SJSA1 (cell line): ENCODE data around the gene LSAMP. TPM values are rescaled to one million over a fixed set of nuclear protein-coding genes. Genes with fewer than 3 reads are reported as not detected.

Source experiments
- DNase-seq, 2 experiments: peaks; one replicate each; pipeline ENCODE4 v3.0.0-alpha.2; 2015 to 2020; ENCODE audit warnings: low spot score in 2 of 2, low read depth in 1 of 2
- H3K27ac ChIP-seq: fragments of 250-450 bp; sonication (Bioruptor Pico); 2 replicates; pipeline ENCODE4 v1.5.1; 2020; ENCODE audit warnings: mild to moderate bottlenecking, moderate library complexity
- H3K27me3 ChIP-seq: fragments of 250-450 bp; sonication (Bioruptor Pico); replicated peaks from 2 replicates; pipeline ENCODE4 v1.5.1; 2020; ENCODE audit warnings: mild to moderate bottlenecking, moderate library complexity
- H3K36me3 ChIP-seq: fragments of 250-450 bp; sonication (Bioruptor Pico); 2 replicates; pipeline ENCODE4 v1.5.1; 2020; ENCODE audit warnings: mild to moderate bottlenecking
- H3K4me1 ChIP-seq: fragments of 250-450 bp; sonication (Bioruptor Pico); replicated peaks from 2 replicates; pipeline ENCODE4 v1.6.1; 2021; ENCODE audit warnings: mild to moderate bottlenecking
- H3K4me3 ChIP-seq: fragments of 250-450 bp; sonication (Bioruptor Pico); 2 replicates; pipeline ENCODE4 v1.5.1; 2020; ENCODE audit warnings: mild to moderate bottlenecking
- H3K9me3 ChIP-seq: fragments of 250-450 bp; sonication (Bioruptor Pico); replicated peaks from 2 replicates; pipeline ENCODE4 v1.5.1; 2020; ENCODE audit warnings: mild to moderate bottlenecking
- total RNA-seq: library from RNA; depleted of rRNA; stranded (reverse); fragments of >200 nt; shearing (Covaris generic); gene quantifications from 2 replicates; pipeline ENCODE4 v1.2.3, GENCODE V29; 2014

The LSAMP gene
- total RNA-seq, 1 experiment from 2014 or later, result not detected

GRCh38 chr3:116367761-116368395 is 77.4 kb downstream of the LSAMP start:
- H3K27ac ChIP-seq, result no peak overlapping the region
- H3K27me3 ChIP-seq, result no peaks in the 10 kb centered on the region
- H3K4me1 ChIP-seq, result no peaks in the 10 kb centered on the region
- DNase-seq, result no peak
- no peak overlapping the region for H3K4me3 ChIP-seq
- H3K9me3 ChIP-seq, result no peaks in the 10 kb centered on the region
- H3K36me3 ChIP-seq, result no peaks in the 10 kb centered on the region

- Histone ChIP-seq H3K9me3 (no peaks in the 10 kb centered on the region), H3K27ac (no peak overlapping the region), H3K27me3 (0 out of 2 replicates have a peak, but pooled peaks cover 4% of the 10 kb centered on the region), H3K4me3 (no peak overlapping the region), H3K4me1 (no peaks in the 10 kb centered on the region), H3K36me3 (no peaks in the 10 kb centered on the region)
- DNase-seq, result no peak
These were observed 89.2 kb downstream of the LSAMP start for GRCh38 chr3:116356056-116356455.

DNA sequence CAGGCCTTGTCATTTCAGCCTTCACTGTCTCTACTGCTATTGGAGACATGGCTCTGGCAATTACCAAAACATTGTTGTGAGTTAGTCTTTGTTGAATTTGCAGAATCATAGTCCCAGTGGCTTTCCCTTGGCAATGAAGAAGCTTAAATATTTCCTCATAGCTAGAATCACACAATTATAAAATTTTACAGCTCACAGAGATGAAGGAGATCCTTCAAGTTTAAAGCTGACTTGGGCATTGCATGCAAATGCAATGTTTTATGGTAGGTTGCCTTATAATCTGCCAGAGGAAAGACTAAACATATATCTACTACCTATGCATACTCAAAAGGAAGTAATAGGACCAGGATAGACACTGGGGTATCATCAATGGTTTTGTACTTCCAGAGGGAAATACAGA is 90.9 kb downstream of the LSAMP start:
- no peak for DNase-seq
- Histone ChIP-seq H3K36me3 (no peaks in the 10 kb centered on the region), H3K4me3 (no peak overlapping the region)

DNA sequence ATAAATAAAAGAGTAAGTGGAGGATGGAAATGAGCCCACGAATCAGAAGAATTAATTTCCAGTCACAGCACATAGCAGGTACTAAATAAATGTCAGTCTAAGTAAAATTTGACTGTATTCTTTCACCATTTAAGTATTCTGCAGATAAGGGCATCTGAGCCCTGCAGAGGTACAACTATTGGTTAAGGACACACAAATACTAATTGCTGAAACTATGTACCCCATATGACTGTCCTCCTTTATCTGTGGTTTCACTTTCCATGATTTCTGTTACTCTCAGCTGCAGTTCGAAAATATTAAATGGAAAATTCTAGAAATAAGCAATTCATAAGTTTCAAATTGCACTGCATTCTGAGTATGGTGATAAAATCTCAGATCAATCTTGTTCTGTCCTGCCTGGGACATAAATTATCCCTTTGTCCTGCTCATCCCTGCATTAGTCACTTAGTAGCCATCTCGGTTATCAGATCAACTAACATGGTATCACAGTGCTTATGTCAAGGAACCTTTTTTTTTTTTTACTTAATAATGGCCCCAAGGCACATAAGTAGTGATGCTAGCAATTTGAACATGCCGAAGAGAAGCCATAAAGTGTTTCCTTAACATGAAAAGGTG is 95.1 kb downstream of the LSAMP start:
- H3K4me3 ChIP-seq, result no peak overlapping the region
- DNase-seq, result no peak
- 0 out of 2 replicates have a peak, but pooled peaks cover 4% of the 10 kb centered on the region for H3K27me3 ChIP-seq
- no peaks in the 10 kb centered on the region for H3K36me3 ChIP-seq
- no peaks in the 10 kb centered on the region for H3K9me3 ChIP-seq
- no peaks in the 10 kb centered on the region for H3K4me1 ChIP-seq
- H3K27ac ChIP-seq, result no peak overlapping the region

More for the DNA sequence above, 90.9 kb downstream of the LSAMP start:
- Histone ChIP-seq H3K27ac (no peak overlapping the region), H3K4me1 (no peaks in the 10 kb centered on the region), H3K27me3 (0 out of 2 replicates have a peak, but pooled peaks cover 4% of the 10 kb centered on the region), H3K9me3 (no peaks in the 10 kb centered on the region)

DNA sequence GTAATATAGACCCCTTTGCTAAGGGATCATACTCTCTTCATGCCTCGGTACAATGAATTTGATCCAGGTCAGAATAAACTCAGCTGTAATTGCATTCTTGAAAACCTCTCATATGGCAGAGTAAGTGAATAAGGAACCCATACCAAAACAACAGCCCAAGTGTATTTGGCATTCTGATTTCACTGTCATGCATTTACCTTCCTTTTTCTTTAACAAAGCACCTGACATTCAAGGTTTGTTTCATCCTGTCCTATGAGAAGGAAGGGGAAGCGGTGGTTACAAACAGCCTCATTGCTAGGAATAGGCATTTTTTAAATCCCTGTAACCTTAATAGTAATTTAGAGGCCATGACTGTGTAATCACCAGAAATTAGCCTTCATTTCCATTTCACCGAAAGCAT is 97.1 kb downstream of the LSAMP start:
- Histone ChIP-seq H3K4me1 (no peaks in the 10 kb centered on the region), H3K36me3 (no peaks in the 10 kb centered on the region), H3K9me3 (no peaks in the 10 kb centered on the region), H3K27ac (no peak overlapping the region), H3K4me3 (no peak overlapping the region), H3K27me3 (0 out of 2 replicates have a peak, but pooled peaks cover 4% of the 10 kb centered on the region)
- no peak for DNase-seq

DNA sequence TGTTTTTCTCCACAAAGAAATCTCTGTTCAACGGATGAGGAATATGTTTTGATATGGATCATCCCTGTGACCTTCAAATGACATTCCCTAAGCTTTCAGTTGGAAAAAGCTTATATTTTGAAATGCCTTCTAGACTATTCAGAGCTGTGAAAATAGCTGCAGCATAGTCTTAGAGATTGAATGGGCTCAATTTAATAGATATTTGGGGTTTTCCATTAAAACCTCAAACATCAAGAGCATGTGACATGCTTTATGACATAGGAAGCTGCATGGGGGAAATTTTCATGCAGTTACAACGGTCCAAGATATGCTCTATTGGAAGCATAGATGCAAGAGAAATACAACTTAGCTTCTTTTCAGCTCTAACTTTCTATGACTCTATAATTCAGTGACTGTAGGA is 102.8 kb downstream of the LSAMP start:
- Histone ChIP-seq H3K4me3 (no peak overlapping the region), H3K27me3 (no peaks in the 10 kb centered on the region; the same call in 1 of the 2 replicates), H3K9me3 (no peaks in the 10 kb centered on the region), H3K4me1 (no peaks in the 10 kb centered on the region), H3K27ac (no peak overlapping the region), H3K36me3 (no peaks in the 10 kb centered on the region)
- DNase-seq, result no peak

DNA sequence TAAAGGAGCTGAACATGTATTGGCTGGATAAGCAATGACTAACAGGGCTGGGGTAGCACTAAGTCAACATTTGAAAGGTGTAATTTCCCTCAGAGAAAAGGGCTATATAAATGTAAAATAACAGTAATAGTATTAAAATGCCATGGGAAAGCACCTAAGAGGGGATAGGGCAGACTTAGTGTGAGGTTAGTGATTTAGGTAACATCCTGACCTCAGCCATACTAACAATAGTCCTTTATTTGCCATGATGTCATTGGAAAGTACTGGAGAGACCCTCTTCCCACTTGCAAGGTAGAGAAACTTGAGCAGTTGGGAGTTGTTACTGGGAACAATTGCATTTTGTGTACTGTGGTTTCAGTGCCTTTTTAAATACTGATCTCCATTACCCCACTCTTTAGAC is 103.4 kb downstream of the LSAMP start:
- no peak for DNase-seq
- no peak overlapping the region for H3K27ac ChIP-seq
- H3K27me3 ChIP-seq, result no peaks in the 10 kb centered on the region; the same call in 1 of the 2 replicates
- H3K4me1 ChIP-seq, result no peaks in the 10 kb centered on the region
- no peak overlapping the region for H3K4me3 ChIP-seq
- H3K9me3 ChIP-seq, result no peaks in the 10 kb centered on the region
- H3K36me3 ChIP-seq, result no peaks in the 10 kb centered on the region

DNA sequence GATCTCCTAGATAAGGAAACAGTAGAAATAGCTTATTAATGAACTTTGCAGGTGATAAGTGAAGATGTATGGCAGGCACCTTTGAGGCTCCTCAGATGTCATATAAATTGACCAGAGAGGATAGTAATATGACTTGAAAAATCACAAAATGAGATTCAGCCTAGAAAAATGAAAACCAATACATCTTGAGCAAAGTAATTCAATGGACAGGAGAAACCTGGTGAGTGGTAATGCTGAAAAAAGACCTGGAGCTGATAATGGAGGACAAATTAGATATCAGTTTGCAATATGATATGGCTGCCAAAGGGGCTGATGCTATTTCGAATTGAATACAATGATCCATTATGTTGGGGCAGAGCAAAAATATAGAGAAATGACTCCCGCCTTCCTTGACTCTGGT is 103.9 kb downstream of the LSAMP start:
- Histone ChIP-seq H3K4me3 (no peak overlapping the region), H3K4me1 (no peaks in the 10 kb centered on the region), H3K9me3 (no peaks in the 10 kb centered on the region), H3K27ac (no peak overlapping the region), H3K27me3 (no peaks in the 10 kb centered on the region; the same call in 1 of the 2 replicates), H3K36me3 (no peaks in the 10 kb centered on the region)
- DNase-seq, result no peak

- Histone ChIP-seq H3K36me3 (no peaks in the 10 kb centered on the region), H3K27me3 (no peaks in the 10 kb centered on the region; the same call in 1 of the 2 replicates), H3K9me3 (no peaks in the 10 kb centered on the region), H3K4me3 (no peak overlapping the region), H3K27ac (no peak overlapping the region), H3K4me1 (no peaks in the 10 kb centered on the region)
- DNase-seq, result no peak
These were observed 104.5 kb downstream of the LSAMP start for GRCh38 chr3:116340680-116341216.

DNA sequence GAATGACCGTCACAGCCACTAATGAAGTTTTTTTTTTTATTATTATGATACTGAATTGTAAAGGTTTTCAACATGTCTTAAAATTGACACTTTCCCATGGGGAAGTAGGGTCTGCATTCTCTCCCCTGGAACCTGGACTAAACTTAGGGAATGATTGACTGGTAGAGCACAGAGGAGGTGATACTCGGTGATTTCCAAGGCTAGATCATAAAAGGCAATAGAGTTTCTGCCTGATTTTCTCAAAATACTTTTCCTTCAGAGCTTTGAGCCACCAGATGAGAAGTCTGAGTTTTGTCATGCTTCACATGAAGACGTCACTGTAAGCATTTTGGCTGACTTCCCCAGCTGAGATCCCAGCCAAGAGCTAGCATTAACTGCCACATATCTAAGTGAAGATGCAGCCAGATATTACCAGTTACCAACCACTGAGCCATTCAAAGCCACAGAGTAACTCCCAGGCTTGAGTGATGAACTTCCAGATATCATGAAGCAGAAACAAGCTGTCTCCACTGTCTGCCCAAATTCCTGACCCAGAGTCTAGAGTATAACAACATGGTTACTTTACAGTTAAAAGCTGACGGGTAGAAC is 105.8 kb downstream of the LSAMP start:
- H3K4me3 ChIP-seq, result no peak overlapping the region
- no peaks in the 10 kb centered on the region for H3K9me3 ChIP-seq
- no peaks in the 10 kb centered on the region for H3K36me3 ChIP-seq
- H3K27ac ChIP-seq, result no peak overlapping the region
- no peak for DNase-seq
- no peaks in the 10 kb centered on the region; the same call in 1 of the 2 replicates for H3K27me3 ChIP-seq
- H3K4me1 ChIP-seq, result no peaks in the 10 kb centered on the region

- Histone ChIP-seq H3K27me3 (no peaks in the 10 kb centered on the region; the same call in 1 of the 2 replicates), H3K4me1 (no peaks in the 10 kb centered on the region), H3K36me3 (no peaks in the 10 kb centered on the region), H3K9me3 (no peaks in the 10 kb centered on the region), H3K4me3 (no peak overlapping the region), H3K27ac (no peak overlapping the region)
- DNase-seq, result no peak
These were observed 106.6 kb downstream of the LSAMP start for GRCh38 chr3:116338713-116339112.

DNA sequence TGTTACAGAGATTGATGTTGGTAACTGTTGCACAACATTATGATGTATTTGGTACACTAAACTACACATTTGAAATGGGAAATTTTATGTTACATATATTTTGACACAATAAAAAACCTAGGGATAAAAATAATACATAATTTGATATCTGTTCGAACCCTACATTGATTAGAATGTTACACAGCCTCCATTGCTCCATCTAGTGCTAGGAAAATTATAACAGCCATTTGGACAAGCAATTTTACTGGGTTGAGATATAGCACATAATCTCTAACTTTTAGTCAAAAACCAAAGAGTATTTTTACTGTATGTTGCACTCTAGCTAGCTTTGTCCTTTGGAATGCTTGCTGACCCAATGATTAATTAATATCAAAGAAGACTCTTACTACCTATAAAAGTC is 108.1 kb downstream of the LSAMP start:
- no peak overlapping the region for H3K4me3 ChIP-seq
- no peaks in the 10 kb centered on the region; the same call in 1 of the 2 replicates for H3K27me3 ChIP-seq
- DNase-seq, result no peak
- no peaks in the 10 kb centered on the region for H3K9me3 ChIP-seq
- no peak overlapping the region for H3K27ac ChIP-seq
- no peaks in the 10 kb centered on the region for H3K4me1 ChIP-seq
- H3K36me3 ChIP-seq, result no peaks in the 10 kb centered on the region

DNA sequence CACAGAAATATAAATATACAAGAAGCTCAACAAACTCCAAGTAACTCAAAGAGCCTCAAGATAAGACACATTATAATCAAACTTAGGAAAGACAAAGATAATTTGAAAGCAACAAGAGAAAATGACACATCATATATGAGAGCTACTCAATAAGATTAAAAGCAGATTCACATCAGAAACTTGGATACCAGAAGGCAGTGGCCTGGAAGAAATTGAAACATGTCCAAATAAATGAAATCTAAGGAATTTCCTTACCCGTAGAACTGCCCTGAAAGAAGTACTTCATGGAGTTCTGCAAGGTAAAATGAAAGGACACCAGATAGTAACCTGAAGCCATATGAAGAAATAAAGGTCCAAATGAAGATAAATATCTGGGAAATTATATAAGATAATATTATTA is 113.9 kb downstream of the LSAMP start:
- H3K27me3 ChIP-seq, result no peaks in the 10 kb centered on the region
- H3K27ac ChIP-seq, result no peak overlapping the region
- no peaks in the 10 kb centered on the region for H3K4me1 ChIP-seq
- H3K9me3 ChIP-seq, result no peaks in the 10 kb centered on the region
- H3K36me3 ChIP-seq, result no peaks in the 10 kb centered on the region
- no peak for DNase-seq
- no peak overlapping the region for H3K4me3 ChIP-seq

DNA sequence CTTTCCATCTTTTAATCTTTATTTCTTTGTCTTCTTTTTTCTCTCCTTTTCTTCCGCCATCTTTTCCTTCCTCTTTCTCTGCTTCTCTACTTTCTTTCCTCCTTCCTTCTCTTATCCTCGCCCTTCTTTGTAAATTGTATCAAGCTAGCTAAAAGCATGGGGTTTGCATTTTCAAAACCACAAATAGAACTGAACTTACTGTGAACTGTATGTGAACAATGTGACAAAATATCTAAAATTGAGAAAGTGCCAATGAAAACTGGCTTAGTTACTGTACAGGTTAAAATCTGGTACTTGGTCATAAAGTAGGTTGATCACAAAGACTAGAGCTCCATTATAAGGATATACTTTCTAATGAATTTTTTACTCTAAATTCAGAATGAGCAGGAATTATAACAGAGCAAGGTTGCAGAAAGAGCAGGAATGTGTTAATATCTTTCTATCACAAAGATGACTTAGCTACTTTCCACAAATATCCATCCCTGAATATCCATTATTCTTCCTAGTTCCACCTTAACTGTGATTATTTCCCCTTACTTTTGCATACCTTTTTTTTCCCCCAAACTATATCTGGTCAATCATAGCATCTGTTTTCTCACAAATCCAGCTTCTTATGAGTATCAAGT is 122.4 kb downstream of the LSAMP start:
- Histone ChIP-seq H3K36me3 (no peaks in the 10 kb centered on the region), H3K4me3 (no peak overlapping the region), H3K9me3 (no peaks in the 10 kb centered on the region), H3K27ac (no peak overlapping the region), H3K4me1 (no peaks in the 10 kb centered on the region), H3K27me3 (no peaks in the 10 kb centered on the region)
- DNase-seq, result no peak
